Measurements from ENCODE around the gene ZNF664. TPM values are rescaled to one million over a fixed set of nuclear protein-coding genes. Genes with fewer than 3 reads are reported as not detected.

The ZNF664 gene
- total and polyA plus RNA-seq, 10 of the 15 experiments (the other 5 are each of a cell fraction or from before 2014, with no cell fraction given): 1.8 to 65.6 (median 30.8) TPM

- no peak for TF ChIP-seq CTCF (IDR thresholded peaks at IDR 0.05 in 2 of 3, conservative IDR thresholded peaks at IDR 0.05 in 1 of 3; ENCODE audit: control insufficient read depth in 2 of 3, extremely low read depth in 1 of 3, insufficient read depth in 1 of 3, low read depth in 3 of 3, low read length in 3 of 3)
- TF ChIP-seq BMI1 (IDR thresholded peaks at IDR 0.05; ENCODE audit: borderline replicate concordance): no peak
- TF ChIP-seq NR2C2 (IDR thresholded peaks at IDR 0.05; ENCODE audit: borderline replicate concordance, control insufficient read depth, insufficient read length, low read depth): no peak
- no peak for TF ChIP-seq IKZF1 (conservative IDR thresholded peaks at IDR 0.05)
- no peak for TF ChIP-seq MXI1 (IDR thresholded peaks at IDR 0.05; ENCODE audit: low read depth, low read length)
- no peak for TF ChIP-seq ZNF24 (IDR thresholded peaks at IDR 0.05)
- TF ChIP-seq SREBF1 (IDR thresholded peaks at IDR 0.05; ENCODE audit: low read length): no peak
These were observed 12.2 kb upstream of the ZNF664 start (continued) for GRCh38 chr12:123960856-123961255.

DNA sequence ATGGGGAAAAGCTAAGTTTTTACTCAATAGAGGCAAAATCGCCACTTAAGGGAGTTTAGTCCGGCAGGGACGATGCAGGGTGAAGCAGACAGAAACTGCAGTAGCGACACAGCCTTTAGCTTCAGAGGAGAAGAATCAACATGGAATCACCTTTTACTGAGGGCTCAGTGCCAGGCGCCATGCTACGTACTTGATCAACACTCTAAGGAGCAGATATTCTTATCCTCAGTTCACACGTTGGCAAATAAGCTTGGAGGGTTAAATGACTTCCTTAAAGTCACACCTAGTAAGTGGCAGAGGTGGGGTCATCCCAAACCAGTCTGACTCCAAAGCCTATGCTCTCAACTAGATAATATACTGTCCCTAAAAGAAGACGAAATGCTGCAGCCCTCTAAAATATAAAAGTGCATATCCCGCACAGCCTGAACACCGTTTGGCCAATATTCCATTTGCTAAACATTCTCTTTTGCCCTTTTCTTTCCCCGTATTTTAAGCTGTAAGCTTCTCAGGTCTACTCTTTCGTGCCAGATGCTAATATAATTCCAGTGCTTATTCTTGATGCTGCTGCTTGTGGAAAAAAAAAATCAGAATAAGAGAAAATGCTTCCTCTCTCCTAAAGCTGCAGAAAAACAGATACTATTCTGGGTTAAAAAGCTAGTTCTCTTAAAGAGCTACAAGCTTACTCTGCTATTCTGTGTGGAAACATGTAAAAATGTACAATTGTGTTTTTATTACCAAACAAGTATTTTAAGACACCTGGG is 11.2 kb upstream of the ZNF664 start:
- Histone ChIP-seq H3K4me1 (ENCODE audit: control insufficient read depth, insufficient read depth, low read length) (no peaks in the 10 kb centered on the region), H3K79me2 (ENCODE audit: control insufficient read depth, insufficient read depth, low read length) (no peaks in the 10 kb centered on the region), H3K36me3 (ENCODE audit: control insufficient read depth in 2 of 2, insufficient read depth in 2 of 2, low read length in 1 of 2) (no peaks in the 10 kb centered on the region), H3K9ac (ENCODE audit: control insufficient read depth, insufficient read depth, low read length) (no peak overlapping the region), H3K9me3 (replicated peaks; ENCODE audit: control insufficient read depth, insufficient read depth, low read length) (no peaks in the 10 kb centered on the region), H3K27me3 (replicated peaks in 1 of 2; ENCODE audit: control insufficient read depth in 2 of 2, insufficient read depth in 2 of 2, low read length in 1 of 2) (peaks cover 0 to 3% of the 10 kb centered on the region in 2 experiments; a peak in 2 of 4 replicates), H4K20me1 (ENCODE audit: control insufficient read depth, insufficient read depth) (no peaks in the 10 kb centered on the region), H3K27ac (ENCODE audit: control insufficient read depth, insufficient read depth) (no peak overlapping the region), H3K4me3 (no peak overlapping the region), H2AFZ (ENCODE audit: control insufficient read depth, low read depth, low read length) (no peak overlapping the region), H3K4me2 (ENCODE audit: control insufficient read depth, insufficient read depth) (no peak overlapping the region)
- intact Hi-C loops (cut with micrococcal nuclease; ENCODE audit: unreplicated experiment): no loop called here
- ATAC-seq (no peak), FAIRE-seq (no peak), DNase-seq (ENCODE audit: low read depth, low spot score) (no peak)
- SMC1A ChIA-PET (ENCODE audit: uncharacterized antibody, unreplicated experiment): interaction anchor here (2.0 to 2.8 kb wide), 2 partner anchors 9 to 17 kb away, joined by 6 to 9 read pairs; no protein-coding TSS in a partner anchor
- WGBS (ENCODE audit: insufficient coverage, insufficient replicate concordance, low lambda C conversion rate, missing lambda C conversion rate): 60% methylated on average over 12 of the region's 12 CpGs
- in situ Hi-C loops (cut with MboI): no loop called here
- POLR2A ChIA-PET: no interaction called here
- BruUV-seq (replicated peaks): no TSS peak
- RAD21 ChIA-PET (ENCODE audit: unreplicated experiment): no interaction called here
- CTCF ChIA-PET: interaction anchor here (0.8 to 1.0 kb wide), 3 partner anchors 10 to 70 kb away, joined by 3 to 5 read pairs (median 4); no protein-coding TSS in a partner anchor
- TF ChIP-seq SUZ12 (IDR thresholded peaks at IDR 0.05; ENCODE audit: unreplicated experiment) (no peak), MXI1 (IDR thresholded peaks at IDR 0.05; ENCODE audit: low read depth, low read length) (no peak), EED (IDR thresholded peaks at IDR 0.05; ENCODE audit: low read depth) (no peak), POLR2A (IDR thresholded peaks at IDR 0.05; ENCODE audit: low read depth, low read length) (no peak)
- TF ChIP-seq, protein P1, sequence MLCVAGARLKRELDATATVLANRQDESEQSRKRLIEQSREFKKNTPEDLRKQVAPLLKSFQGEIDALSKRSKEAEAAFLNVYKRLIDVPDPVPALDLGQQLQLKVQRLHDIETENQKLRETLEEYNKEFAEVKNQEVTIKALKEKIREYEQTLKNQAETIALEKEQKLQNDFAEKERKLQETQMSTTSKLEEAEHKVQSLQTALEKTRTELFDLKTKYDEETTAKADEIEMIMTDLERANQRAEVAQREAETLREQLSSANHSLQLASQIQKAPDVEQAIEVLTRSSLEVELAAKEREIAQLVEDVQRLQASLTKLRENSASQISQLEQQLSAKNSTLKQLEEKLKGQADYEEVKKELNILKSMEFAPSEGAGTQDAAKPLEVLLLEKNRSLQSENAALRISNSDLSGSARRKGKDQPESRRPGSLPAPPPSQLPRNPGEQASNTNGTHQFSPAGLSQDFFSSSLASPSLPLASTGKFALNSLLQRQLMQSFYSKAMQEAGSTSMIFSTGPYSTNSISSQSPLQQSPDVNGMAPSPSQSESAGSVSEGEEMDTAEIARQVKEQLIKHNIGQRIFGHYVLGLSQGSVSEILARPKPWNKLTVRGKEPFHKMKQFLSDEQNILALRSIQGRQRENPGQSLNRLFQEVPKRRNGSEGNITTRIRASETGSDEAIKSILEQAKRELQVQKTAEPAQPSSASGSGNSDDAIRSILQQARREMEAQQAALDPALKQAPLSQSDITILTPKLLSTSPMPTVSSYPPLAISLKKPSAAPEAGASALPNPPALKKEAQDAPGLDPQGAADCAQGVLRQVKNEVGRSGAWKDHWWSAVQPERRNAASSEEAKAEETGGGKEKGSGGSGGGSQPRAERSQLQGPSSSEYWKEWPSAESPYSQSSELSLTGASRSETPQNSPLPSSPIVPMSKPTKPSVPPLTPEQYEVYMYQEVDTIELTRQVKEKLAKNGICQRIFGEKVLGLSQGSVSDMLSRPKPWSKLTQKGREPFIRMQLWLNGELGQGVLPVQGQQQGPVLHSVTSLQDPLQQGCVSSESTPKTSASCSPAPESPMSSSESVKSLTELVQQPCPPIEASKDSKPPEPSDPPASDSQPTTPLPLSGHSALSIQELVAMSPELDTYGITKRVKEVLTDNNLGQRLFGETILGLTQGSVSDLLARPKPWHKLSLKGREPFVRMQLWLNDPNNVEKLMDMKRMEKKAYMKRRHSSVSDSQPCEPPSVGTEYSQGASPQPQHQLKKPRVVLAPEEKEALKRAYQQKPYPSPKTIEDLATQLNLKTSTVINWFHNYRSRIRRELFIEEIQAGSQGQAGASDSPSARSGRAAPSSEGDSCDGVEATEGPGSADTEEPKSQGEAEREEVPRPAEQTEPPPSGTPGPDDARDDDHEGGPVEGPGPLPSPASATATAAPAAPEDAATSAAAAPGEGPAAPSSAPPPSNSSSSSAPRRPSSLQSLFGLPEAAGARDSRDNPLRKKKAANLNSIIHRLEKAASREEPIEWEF (IDR thresholded peaks at IDR 0.05; ENCODE audit: insufficient replicate concordance, low read depth, low read length): no peak

Measured in GM12878 (cell line).